ENCODE data around the gene NINJ2. TPM values are rescaled to one million over a fixed set of nuclear protein-coding genes. Genes with fewer than 3 reads are reported as not detected.

Gene NINJ2
- total and polyA plus RNA-seq, 7 donors, result 2.0 to 12.3 (median 7.2) TPM

GRCh38 chr12:613996-614395 is 49.2 kb downstream of the NINJ2 start:
- intact Hi-C loops (cut with DNase I), result no loop called here
- Histone ChIP-seq H3K9me3 (no peaks in the 10 kb centered on the region), H3K27ac (no peak overlapping the region), H3K36me3 (no peaks in the 10 kb centered on the region), H3K27me3 (no peaks in the 10 kb centered on the region), H3K4me1 (peaks cover 0 to 7% (median 2%) of the 10 kb centered on the region in 4 donors), H3K4me3 (no peak overlapping the region)
- no peak for DNase-seq
- 85 to 89% methylated on average over 5 of the region's 5 CpGs for WGBS, 2 donors
- TF ChIP-seq CTCF (IDR thresholded peaks at IDR 0.05) (peak in 1 of 4 experiments; percentile 8), EP300 (IDR thresholded peaks at IDR 0.05) (no peak), POLR2AphosphoS5 (IDR thresholded peaks at IDR 0.05) (no peak), POLR2A (IDR thresholded peaks at IDR 0.05) (no peak)

GRCh38 chr12:612886-613285 is 50.4 kb downstream of the NINJ2 start:
- DNase-seq, result no peak
- no peak for TF ChIP-seq POLR2AphosphoS5 (IDR thresholded peaks at IDR 0.05)
- no peak for TF ChIP-seq CTCF (IDR thresholded peaks at IDR 0.05)
- no peak for TF ChIP-seq POLR2A (IDR thresholded peaks at IDR 0.05)
- no peak for TF ChIP-seq EP300 (IDR thresholded peaks at IDR 0.05)
- no peak overlapping the region for H3K27ac ChIP-seq
- peaks cover 0 to 7% (median 2%) of the 10 kb centered on the region in 4 donors for H3K4me1 ChIP-seq
- H3K36me3 ChIP-seq, result no peaks in the 10 kb centered on the region
- H3K4me3 ChIP-seq, result no peak overlapping the region
- no peaks in the 10 kb centered on the region for H3K27me3 ChIP-seq
- no peaks in the 10 kb centered on the region for H3K9me3 ChIP-seq
- WGBS, 2 donors, result 96 to 97% methylated on average over 4 of the region's 4 CpGs
- intact Hi-C loops (cut with DNase I), result no loop called here

- Histone ChIP-seq H3K27me3 (no peaks in the 10 kb centered on the region), H3K27ac (no peak overlapping the region), H3K4me1 (peaks cover 0 to 7% (median 3%) of the 10 kb centered on the region in 4 donors), H3K4me3 (no peak overlapping the region), H3K9me3 (no peaks in the 10 kb centered on the region), H3K36me3 (no peaks in the 10 kb centered on the region)
- TF ChIP-seq EP300 (IDR thresholded peaks at IDR 0.05) (no peak), POLR2AphosphoS5 (IDR thresholded peaks at IDR 0.05) (no peak), POLR2A (IDR thresholded peaks at IDR 0.05) (no peak), CTCF (IDR thresholded peaks at IDR 0.05) (no peak)
- DNase-seq, result no peak
- intact Hi-C loops (cut with DNase I), result no loop called here
- 93 to 95% methylated on average over 7 of the region's 7 CpGs for WGBS, 2 donors
Measured at GRCh38 chr12:612293-612692, 51.0 kb downstream of the NINJ2 start.

GRCh38 chr12:611721-612120 is 51.5 kb downstream of the NINJ2 start:
- Histone ChIP-seq H3K36me3 (no peaks in the 10 kb centered on the region), H3K9me3 (no peaks in the 10 kb centered on the region), H3K27me3 (no peaks in the 10 kb centered on the region), H3K4me3 (no peak overlapping the region), H3K27ac (no peak overlapping the region), H3K4me1 (peaks cover 0 to 5% (median 2%) of the 10 kb centered on the region in 4 donors)
- TF ChIP-seq EP300 (IDR thresholded peaks at IDR 0.05) (no peak), CTCF (IDR thresholded peaks at IDR 0.05) (no peak), POLR2A (IDR thresholded peaks at IDR 0.05) (no peak), POLR2AphosphoS5 (IDR thresholded peaks at IDR 0.05) (no peak)
- intact Hi-C loops (cut with DNase I), result no loop called here
- DNase-seq, result no peak
- 89 to 93% methylated on average over 3 of the region's 3 CpGs for WGBS, 2 donors

GRCh38 chr12:608921-609320 is 54.3 kb downstream of the NINJ2 start:
- Histone ChIP-seq H3K27ac (no peak overlapping the region), H3K36me3 (no peaks in the 10 kb centered on the region), H3K4me3 (no peak overlapping the region), H3K27me3 (no peaks in the 10 kb centered on the region), H3K4me1 (peaks cover 0 to 5% (median 0%) of the 10 kb centered on the region in 4 donors), H3K9me3 (no peaks in the 10 kb centered on the region)
- TF ChIP-seq EP300 (IDR thresholded peaks at IDR 0.05) (no peak), CTCF (IDR thresholded peaks at IDR 0.05) (no peak), POLR2AphosphoS5 (IDR thresholded peaks at IDR 0.05) (no peak), POLR2A (IDR thresholded peaks at IDR 0.05) (no peak)
- WGBS, 2 donors, result 98% methylated on average over 58 of the region's 58 CpGs
- intact Hi-C loops (cut with DNase I), result no loop called here
- no peak for DNase-seq

Measured in sigmoid colon (tissue), 7 donors.